Stimulated activated naive B cell treated with anti-CD40 and anti-IgM and Interleukin-4, amounts not matched to agents 10 μg/mL and 1 μg/mL and 100 μg/mL, for 72 hours (primary cell): ENCODE measurements around the gene ABCB8.

Experiments used
- ATAC-seq, 2 donors: fragments of 150-1000 bp; cut with Tn5 transposase; replicated peaks; 2 replicates each; pipeline ENCODE4 v1.10.0; 2021; ENCODE audit warnings: moderate library complexity in 1 of 2
- DNase-seq: peaks from one replicate; pipeline ENCODE4 v3.0.0; 2021
- H3K27ac Mint-ChIP-seq: one replicate; pipeline ENCODE4 v1.8.0; 2022; ENCODE audit warnings: mild to moderate bottlenecking, mixed read lengths
- H3K27me3 Mint-ChIP-seq, 2 donors: one replicate each; pipeline ENCODE4 v1.8.0; 2022; ENCODE audit warnings: mixed read lengths in 2 of 2
- H3K36me3 Mint-ChIP-seq, 2 donors: one replicate each; pipeline ENCODE4 v1.8.0; 2022; ENCODE audit warnings: mixed read lengths in 2 of 2, mild to moderate bottlenecking in 1 of 2
- H3K4me1 Mint-ChIP-seq, 2 donors: one replicate each; pipeline ENCODE4 v1.8.0; 2022; ENCODE audit warnings: mixed read lengths in 2 of 2, mild to moderate bottlenecking in 1 of 2
- H3K4me3 Mint-ChIP-seq, 2 donors: one replicate each; pipeline ENCODE4 v1.8.0; 2022; ENCODE audit warnings: mild to moderate bottlenecking in 2 of 2, mixed read lengths in 2 of 2, moderate library complexity in 1 of 2
- H3K9me3 Mint-ChIP-seq, 2 donors: one replicate each; pipeline ENCODE4 v1.8.0; 2022; ENCODE audit warnings: mixed read lengths in 2 of 2, mild to moderate bottlenecking in 1 of 2

The ABCB8 gene

DNA sequence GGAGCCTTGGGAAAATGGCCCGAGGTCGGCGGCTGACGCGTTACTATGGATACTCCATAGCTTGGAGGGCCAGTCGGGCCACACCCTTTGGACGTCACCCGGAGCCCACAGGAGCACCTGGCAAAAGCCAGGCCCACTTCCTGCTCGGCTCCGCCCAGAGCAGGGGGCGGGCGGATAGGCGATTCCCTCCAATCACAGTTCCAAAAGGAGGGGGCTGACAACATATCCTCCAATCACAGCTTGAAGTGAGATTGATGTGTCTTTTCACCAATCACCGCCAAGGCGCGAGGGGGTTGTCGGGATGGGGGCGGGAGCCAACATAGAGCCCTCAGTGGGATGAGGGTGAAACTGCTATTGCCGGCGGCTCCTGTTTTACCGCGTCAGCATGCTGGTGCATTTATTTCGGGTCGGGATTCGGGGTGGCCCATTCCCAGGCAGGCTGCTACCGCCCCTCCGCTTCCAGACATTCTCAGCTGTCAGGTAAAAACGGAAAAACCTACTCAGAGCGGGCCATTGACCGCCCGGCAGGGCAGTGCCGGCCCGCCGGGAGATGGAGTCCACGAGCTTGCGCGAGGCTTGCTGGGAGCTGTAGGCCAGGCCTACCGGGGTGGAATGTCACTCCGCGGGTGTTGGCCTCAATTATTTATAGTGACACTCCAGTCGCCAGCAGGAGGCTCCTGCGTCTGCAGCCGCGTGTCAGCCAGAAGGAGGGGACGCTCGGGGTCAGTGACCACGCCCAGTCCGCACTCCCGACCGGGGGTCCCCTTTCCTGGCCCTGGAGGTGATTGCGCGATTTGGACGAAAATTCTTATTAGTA is at the start of gene ABCB8:
Gene ABCB8, plus strand, starts transcription at position 320 of the 817 bp plus-strand sequence. Its CDS starts 66 bp downstream, at position 386.
- H3K27ac Mint-ChIP-seq: peak within 1 kb of the TSS; percentile 97
- peaks cover 10 to 16% of the 10 kb centered on the region in 2 donors for H3K27me3 Mint-ChIP-seq
- H3K9me3 Mint-ChIP-seq: no peaks in the 10 kb centered on the region
- H3K4me3 Mint-ChIP-seq: peak within 1 kb of the TSS; percentile 92 to 98
- peaks cover 17 to 29% of the 10 kb centered on the region in 2 donors for H3K4me1 Mint-ChIP-seq
- H3K36me3 Mint-ChIP-seq: peaks cover 10 to 14% of the 10 kb centered on the region in 2 donors
- DNase-seq (peak; percentile 99), ATAC-seq (peak; percentile 94)

GRCh38 chr7:150979713-150980390 is 48.4 kb upstream of the ABCB8 start:
- no peak overlapping the region for H3K4me3 Mint-ChIP-seq
- DNase-seq (no peak), ATAC-seq (no peak)
- H3K4me1 Mint-ChIP-seq: peaks cover 17 to 26% of the 10 kb centered on the region in 2 donors
- H3K27ac Mint-ChIP-seq: no peak overlapping the region
- H3K36me3 Mint-ChIP-seq: peaks cover 3 to 4% of the 10 kb centered on the region in 2 donors
- H3K27me3 Mint-ChIP-seq: peaks cover 64 to 82% of the 10 kb centered on the region in 2 donors
- peaks cover 0 to 4% of the 10 kb centered on the region in 2 donors for H3K9me3 Mint-ChIP-seq

DNA sequence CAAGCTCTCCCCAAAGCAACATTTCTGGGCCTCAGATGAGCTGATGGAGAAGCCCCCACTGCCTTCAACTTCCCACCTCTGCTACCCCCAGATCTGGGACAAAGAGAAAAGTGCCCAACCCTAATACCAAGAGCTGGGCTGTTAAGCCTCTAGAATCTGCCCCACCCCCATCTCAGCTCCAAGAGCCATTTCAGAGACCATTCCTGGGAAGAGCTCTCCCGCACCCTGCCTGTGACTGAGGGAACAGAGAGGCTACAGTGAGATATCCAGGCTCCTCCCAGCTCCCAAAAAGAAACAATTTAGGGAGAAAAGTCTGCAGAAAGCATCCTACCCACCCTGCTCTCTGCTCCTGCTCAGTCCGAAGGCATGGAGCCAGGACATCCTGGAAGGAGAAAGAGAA is 47.6 kb upstream of the ABCB8 start:
- DNase-seq (no peak), ATAC-seq (no peak)
- H3K36me3 Mint-ChIP-seq: peaks cover 3 to 4% of the 10 kb centered on the region in 2 donors
- peaks cover 15 to 21% of the 10 kb centered on the region in 2 donors for H3K4me1 Mint-ChIP-seq
- H3K27me3 Mint-ChIP-seq: peaks cover 65 to 81% of the 10 kb centered on the region in 2 donors
- H3K9me3 Mint-ChIP-seq: peaks cover 0 to 4% of the 10 kb centered on the region in 2 donors
- no peak overlapping the region for H3K4me3 Mint-ChIP-seq
- H3K27ac Mint-ChIP-seq: no peak overlapping the region

- ATAC-seq (no peak), DNase-seq (no peak)
- Mint-ChIP-seq H3K9me3 (peaks cover 0 to 4% of the 10 kb centered on the region in 2 donors), H3K36me3 (peaks cover 3 to 4% of the 10 kb centered on the region in 2 donors), H3K4me1 (peaks cover 19 to 25% of the 10 kb centered on the region in 2 donors), H3K27ac (no peak overlapping the region), H3K27me3 (peaks cover 64 to 82% of the 10 kb centered on the region in 2 donors), H3K4me3 (no peak overlapping the region)
These were observed 46.6 kb upstream of the ABCB8 start for GRCh38 chr7:150981644-150982043.

DNA sequence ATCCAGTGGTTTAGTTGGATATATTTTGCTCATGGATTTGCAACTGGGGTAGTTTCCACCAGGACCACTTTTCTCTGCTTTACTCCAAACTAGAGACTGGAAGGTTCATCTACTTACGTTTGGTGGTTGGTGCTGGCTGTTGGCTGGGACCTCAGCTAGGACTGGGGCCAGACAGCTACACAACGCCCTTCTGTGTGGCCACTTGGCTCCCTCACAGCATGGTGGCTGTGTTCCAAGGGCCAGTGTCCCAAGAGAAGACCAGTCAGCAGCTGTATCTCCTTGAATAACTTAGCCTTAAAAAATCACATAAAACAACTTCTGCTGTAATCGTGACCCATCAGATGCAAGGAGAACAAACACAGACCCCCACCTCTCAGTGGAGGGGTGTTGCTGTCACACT is 45.9 kb upstream of the ABCB8 start:
- H3K4me3 Mint-ChIP-seq: no peak overlapping the region
- ATAC-seq (no peak), DNase-seq (no peak)
- H3K27me3 Mint-ChIP-seq: peaks cover 59 to 82% of the 10 kb centered on the region in 2 donors
- H3K36me3 Mint-ChIP-seq: peaks cover 0 to 4% of the 10 kb centered on the region in 2 donors
- peaks cover 12 to 18% of the 10 kb centered on the region in 2 donors for H3K4me1 Mint-ChIP-seq
- H3K27ac Mint-ChIP-seq: no peak overlapping the region
- H3K9me3 Mint-ChIP-seq: peaks cover 0 to 4% of the 10 kb centered on the region in 2 donors

GRCh38 chr7:150983893-150984368 is 44.3 kb upstream of the ABCB8 start:
- Mint-ChIP-seq H3K27me3 (peaks cover 67 to 88% of the 10 kb centered on the region in 2 donors), H3K27ac (no peak overlapping the region), H3K4me1 (peaks cover 10 to 18% of the 10 kb centered on the region in 2 donors), H3K4me3 (no peak overlapping the region), H3K9me3 (peaks cover 0 to 4% of the 10 kb centered on the region in 2 donors), H3K36me3 (peaks cover 0 to under 1% of the 10 kb centered on the region in 2 donors)
- DNase-seq: no peak
- ATAC-seq: no peak

DNA sequence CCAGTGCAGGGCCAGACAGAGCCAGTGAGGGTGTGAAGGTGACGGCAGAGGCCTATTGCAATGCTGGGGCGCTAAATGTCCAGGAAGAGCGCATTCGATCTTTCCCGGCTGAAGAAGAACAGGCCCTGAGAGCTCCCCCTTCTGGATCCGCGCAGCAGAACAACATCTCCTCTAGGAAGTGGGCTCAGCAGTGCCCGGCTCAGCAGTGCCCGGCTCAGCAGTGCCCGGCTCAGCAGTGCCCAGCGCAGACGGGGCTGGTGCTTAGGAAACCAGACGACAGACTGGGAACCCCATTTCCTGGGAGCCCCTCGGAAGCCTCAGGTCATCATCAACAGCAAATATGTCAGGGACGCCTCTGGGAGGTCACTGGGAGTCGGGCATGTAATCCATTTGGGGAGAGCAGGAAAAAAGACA is 42.1 kb upstream of the ABCB8 start:
- H3K4me3 Mint-ChIP-seq: no peak overlapping the region
- H3K4me1 Mint-ChIP-seq: peaks cover 10 to 19% of the 10 kb centered on the region in 2 donors
- H3K27ac Mint-ChIP-seq: no peak overlapping the region
- H3K36me3 Mint-ChIP-seq: peaks cover 4 to 11% of the 10 kb centered on the region in 2 donors
- peaks cover 73 to 90% of the 10 kb centered on the region in 2 donors for H3K27me3 Mint-ChIP-seq
- peak; percentile 57 to 71 for ATAC-seq
- peaks cover 9 to 13% of the 10 kb centered on the region in 2 donors for H3K9me3 Mint-ChIP-seq
- DNase-seq: no peak

GRCh38 chr7:150986556-150986955 is 41.7 kb upstream of the ABCB8 start:
- Mint-ChIP-seq H3K27ac (no peak overlapping the region), H3K9me3 (peaks cover 12 to 13% of the 10 kb centered on the region in 2 donors), H3K4me3 (no peak overlapping the region), H3K36me3 (peaks cover 4 to 11% of the 10 kb centered on the region in 2 donors), H3K27me3 (peaks cover 73 to 90% of the 10 kb centered on the region in 2 donors), H3K4me1 (peaks cover 10 to 19% of the 10 kb centered on the region in 2 donors)
- DNase-seq: no peak
- no peak for ATAC-seq

- H3K4me3 Mint-ChIP-seq: no peak overlapping the region
- peaks cover 9 to 12% of the 10 kb centered on the region in 2 donors for H3K9me3 Mint-ChIP-seq
- H3K4me1 Mint-ChIP-seq: peaks cover 10 to 19% of the 10 kb centered on the region in 2 donors
- peaks cover 5 to 11% of the 10 kb centered on the region in 2 donors for H3K36me3 Mint-ChIP-seq
- DNase-seq (no peak), ATAC-seq (peak; percentile 63 to 70)
- no peak overlapping the region for H3K27ac Mint-ChIP-seq
- H3K27me3 Mint-ChIP-seq: peaks cover 61 to 81% of the 10 kb centered on the region in 2 donors
These were observed 39.7 kb upstream of the ABCB8 start for GRCh38 chr7:150988230-150989226.

GRCh38 chr7:150989456-150989855 is 38.8 kb upstream of the ABCB8 start:
- Mint-ChIP-seq H3K4me1 (peaks cover 10 to 19% of the 10 kb centered on the region in 2 donors), H3K4me3 (no peak overlapping the region), H3K9me3 (peaks cover 9 to 12% of the 10 kb centered on the region in 2 donors), H3K36me3 (peaks cover 5 to 11% of the 10 kb centered on the region in 2 donors), H3K27me3 (peaks cover 61 to 76% of the 10 kb centered on the region in 2 donors), H3K27ac (no peak overlapping the region)
- DNase-seq (no peak), ATAC-seq (no peak)

- DNase-seq (no peak), ATAC-seq (no peak)
- no peak within 1 kb of the TSS for H3K27ac Mint-ChIP-seq
- peaks cover 5 to 11% of the 10 kb centered on the region in 2 donors for H3K36me3 Mint-ChIP-seq
- no peak within 1 kb of the TSS for H3K4me3 Mint-ChIP-seq
- H3K4me1 Mint-ChIP-seq: peaks cover 12 to 19% of the 10 kb centered on the region in 2 donors
- peaks cover 9 to 12% of the 10 kb centered on the region in 2 donors for H3K9me3 Mint-ChIP-seq
- H3K27me3 Mint-ChIP-seq: peaks cover 57 to 69% of the 10 kb centered on the region in 2 donors
These were observed 37.6 kb upstream of the ABCB8 start, which contains the start of gene NOS3 for GRCh38 chr7:150990416-150991186. TSS of gene NOS3 (plus strand) at chr7:150991017. CDS start at chr7:150993804, 2,787 bp downstream.

- Mint-ChIP-seq H3K27ac (no peak overlapping the region), H3K4me3 (no peak overlapping the region), H3K27me3 (peaks cover 58 to 64% of the 10 kb centered on the region in 2 donors), H3K36me3 (peaks cover 5 to 11% of the 10 kb centered on the region in 2 donors), H3K4me1 (peaks cover 8 to 20% of the 10 kb centered on the region in 2 donors), H3K9me3 (peaks cover 9 to 12% of the 10 kb centered on the region in 2 donors)
- ATAC-seq (no peak), DNase-seq (no peak)
These were observed 36.1 kb upstream of the ABCB8 start for GRCh38 chr7:150992051-150992640.
